ENCODE results near the gene MASP2. TPM values are rescaled to one million over a fixed set of nuclear protein-coding genes. Genes with fewer than 3 reads are reported as not detected.

MASP2 gene
- total RNA-seq, 1 donor from 2014 or later = not detected

GRCh38 chr1:11071463-11072215 lies 24.6 kb upstream of the MASP2 start:
- Histone ChIP-seq H3K36me3 (ENCODE audit: control insufficient read depth, insufficient read depth, low read length) (peaks cover 35% of the 10 kb centered on the region), H3K4me3 (ENCODE audit: low read depth, low read length) (no peak overlapping the region), H3K27me3 (ENCODE audit: control insufficient read depth, insufficient read depth, low read length) (no peaks in the 10 kb centered on the region)
- FAIRE-seq = no peak
- DNase-seq (ENCODE audit: low read depth) = no peak
- TF ChIP-seq CTCF (IDR thresholded peaks at IDR 0.05; ENCODE audit: insufficient read depth, low read length, severe bottlenecking) = no peak

GRCh38 chr1:11070876-11071275 lies 23.8 kb upstream of the MASP2 start:
- DNase-seq (ENCODE audit: low read depth) = no peak
- H3K36me3 ChIP-seq (ENCODE audit: control insufficient read depth, insufficient read depth, low read length) = peaks cover 36% of the 10 kb centered on the region

GRCh38 chr1:11068600-11069473 lies 21.8 kb upstream of the MASP2 start:
- H3K27me3 ChIP-seq (ENCODE audit: control insufficient read depth, insufficient read depth, low read length) = no peaks in the 10 kb centered on the region
- TF ChIP-seq CTCF (IDR thresholded peaks at IDR 0.05; ENCODE audit: insufficient read depth, low read length, severe bottlenecking) = no peak

More at GRCh38 chr1:11070876-11071275, 23.8 kb upstream of the MASP2 start:
- Histone ChIP-seq H3K27me3 (ENCODE audit: control insufficient read depth, insufficient read depth, low read length) (no peaks in the 10 kb centered on the region), H3K4me3 (ENCODE audit: low read depth, low read length) (no peak overlapping the region)
- FAIRE-seq = no peak
- no peak for TF ChIP-seq CTCF (IDR thresholded peaks at IDR 0.05; ENCODE audit: insufficient read depth, low read length, severe bottlenecking)

GRCh38 chr1:11067716-11068599 lies 20.9 kb upstream of the MASP2 start:
- no peak for DNase-seq (ENCODE audit: low read depth)

More at GRCh38 chr1:11068600-11069473, 21.8 kb upstream of the MASP2 start:
- H3K4me3 ChIP-seq (ENCODE audit: low read depth, low read length) = no peak overlapping the region
- no peak for FAIRE-seq
- peaks cover 40% of the 10 kb centered on the region for H3K36me3 ChIP-seq (ENCODE audit: control insufficient read depth, insufficient read depth, low read length)
- no peak for DNase-seq (ENCODE audit: low read depth)

More at GRCh38 chr1:11067716-11068599, 20.9 kb upstream of the MASP2 start:
- Histone ChIP-seq H3K36me3 (ENCODE audit: control insufficient read depth, insufficient read depth, low read length) (peaks cover 40% of the 10 kb centered on the region), H3K4me3 (ENCODE audit: low read depth, low read length) (no peak overlapping the region), H3K27me3 (ENCODE audit: control insufficient read depth, insufficient read depth, low read length) (no peaks in the 10 kb centered on the region)
- TF ChIP-seq CTCF (IDR thresholded peaks at IDR 0.05; ENCODE audit: insufficient read depth, low read length, severe bottlenecking) = no peak
- no peak for FAIRE-seq

Data from bronchial epithelial cell (primary cell).